Erythroblast (primary cell): ENCODE results near the gene PRDM1.

Experiments used
- GATA1 ChIP-seq: IDR thresholded peaks from 2 replicates; pipeline ENCODE4 v1.6.1; 2011; ENCODE audit warnings: low read depth, mild to moderate bottlenecking, control low read depth, low read length, moderate library complexity
- POLR2A ChIP-seq: IDR thresholded peaks from 2 replicates; pipeline ENCODE4 v1.6.1; 2011; ENCODE audit warnings: mild to moderate bottlenecking, low read length

DNA sequence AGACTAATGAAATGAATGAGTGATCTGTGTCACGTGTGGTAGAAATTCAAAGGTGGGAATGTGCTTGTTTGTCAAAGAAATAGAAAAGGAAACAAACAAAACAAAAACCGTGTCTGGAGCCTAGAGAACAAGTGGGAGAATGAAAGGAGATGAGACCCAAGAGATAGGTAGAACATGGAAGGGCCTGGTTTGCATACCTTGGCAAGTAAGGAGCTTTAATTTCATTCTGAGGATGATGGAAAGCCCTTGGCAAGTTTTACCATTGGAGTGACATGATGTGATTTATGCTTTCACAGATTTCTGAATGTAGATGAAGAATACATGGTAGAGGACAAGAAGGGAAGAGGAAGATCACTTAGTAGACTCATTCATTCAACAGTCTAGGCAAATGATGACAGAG lies 26.8 kb upstream of the PRDM1 start:
- TF ChIP-seq POLR2A (no peak), GATA1 (no peak)
